ENCODE results near the gene HS3ST3A1.
A peak's percentile ranks its signal among the peaks of the same experiment; 100 is the strongest.

Gene HS3ST3A1

DNA sequence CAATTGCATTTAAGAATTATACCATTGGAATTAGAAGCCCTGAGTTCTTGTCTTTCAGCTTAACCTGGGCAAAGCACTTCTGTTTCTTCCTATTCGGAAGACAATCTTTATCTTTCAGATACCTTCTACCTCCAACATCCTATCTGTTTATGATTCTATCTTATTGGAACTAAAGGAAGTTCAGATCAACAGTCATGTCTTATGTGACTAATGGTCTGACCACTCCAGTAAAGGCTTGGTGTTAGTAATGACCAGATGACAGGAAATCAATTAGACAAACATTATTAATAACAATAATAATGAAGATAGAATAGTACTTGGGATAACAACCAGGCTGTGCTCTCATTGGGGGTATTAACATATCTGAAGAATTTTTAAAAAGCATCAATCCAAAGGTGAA, 11.3 kb downstream of the HS3ST3A1 start:
- H3K4me3 ChIP-seq (ENCODE audit: low read depth, low read length, poor library complexity, severe bottlenecking), result no peak overlapping the region
- H3K9me2 ChIP-seq (ENCODE audit: low read depth, low read length), result no peaks in the 10 kb centered on the region
- no peaks in the 10 kb centered on the region for H3K79me2 ChIP-seq (ENCODE audit: insufficient read depth, low read length)
- H3K9ac ChIP-seq (ENCODE audit: low read length), result no peak overlapping the region
- H3K9me3 ChIP-seq (ENCODE audit: low read length), result no peaks in the 10 kb centered on the region
- H3K4me2 ChIP-seq (ENCODE audit: low read length), result no peak overlapping the region
- TF ChIP-seq, protein P1, sequence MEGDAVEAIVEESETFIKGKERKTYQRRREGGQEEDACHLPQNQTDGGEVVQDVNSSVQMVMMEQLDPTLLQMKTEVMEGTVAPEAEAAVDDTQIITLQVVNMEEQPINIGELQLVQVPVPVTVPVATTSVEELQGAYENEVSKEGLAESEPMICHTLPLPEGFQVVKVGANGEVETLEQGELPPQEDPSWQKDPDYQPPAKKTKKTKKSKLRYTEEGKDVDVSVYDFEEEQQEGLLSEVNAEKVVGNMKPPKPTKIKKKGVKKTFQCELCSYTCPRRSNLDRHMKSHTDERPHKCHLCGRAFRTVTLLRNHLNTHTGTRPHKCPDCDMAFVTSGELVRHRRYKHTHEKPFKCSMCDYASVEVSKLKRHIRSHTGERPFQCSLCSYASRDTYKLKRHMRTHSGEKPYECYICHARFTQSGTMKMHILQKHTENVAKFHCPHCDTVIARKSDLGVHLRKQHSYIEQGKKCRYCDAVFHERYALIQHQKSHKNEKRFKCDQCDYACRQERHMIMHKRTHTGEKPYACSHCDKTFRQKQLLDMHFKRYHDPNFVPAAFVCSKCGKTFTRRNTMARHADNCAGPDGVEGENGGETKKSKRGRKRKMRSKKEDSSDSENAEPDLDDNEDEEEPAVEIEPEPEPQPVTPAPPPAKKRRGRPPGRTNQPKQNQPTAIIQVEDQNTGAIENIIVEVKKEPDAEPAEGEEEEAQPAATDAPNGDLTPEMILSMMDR (IDR thresholded peaks at IDR 0.05; ENCODE audit: low read length), result no peak
- no peak for TF ChIP-seq EZH2 (IDR thresholded peaks at IDR 0.05; ENCODE audit: borderline replicate concordance, low read length)
- H3F3A ChIP-seq (ENCODE audit: insufficient read depth, low read length), result no peaks in the 10 kb centered on the region
- H3K27ac ChIP-seq (ENCODE audit: low read depth, low read length, poor library complexity, severe bottlenecking), result no peak overlapping the region
- H3K4me1 ChIP-seq (ENCODE audit: insufficient read depth, low read length, severe bottlenecking), result peaks cover 8% of the 10 kb centered on the region
- no peaks in the 10 kb centered on the region for H4K20me1 ChIP-seq (ENCODE audit: insufficient read depth, low read length)
- H3K36me3 ChIP-seq (ENCODE audit: insufficient read depth, low read length), result no peaks in the 10 kb centered on the region
- no peaks in the 10 kb centered on the region for H3K27me3 ChIP-seq (ENCODE audit: insufficient read depth, low read length)
- no peak overlapping the region for H2AFZ ChIP-seq (ENCODE audit: low read length)

DNA sequence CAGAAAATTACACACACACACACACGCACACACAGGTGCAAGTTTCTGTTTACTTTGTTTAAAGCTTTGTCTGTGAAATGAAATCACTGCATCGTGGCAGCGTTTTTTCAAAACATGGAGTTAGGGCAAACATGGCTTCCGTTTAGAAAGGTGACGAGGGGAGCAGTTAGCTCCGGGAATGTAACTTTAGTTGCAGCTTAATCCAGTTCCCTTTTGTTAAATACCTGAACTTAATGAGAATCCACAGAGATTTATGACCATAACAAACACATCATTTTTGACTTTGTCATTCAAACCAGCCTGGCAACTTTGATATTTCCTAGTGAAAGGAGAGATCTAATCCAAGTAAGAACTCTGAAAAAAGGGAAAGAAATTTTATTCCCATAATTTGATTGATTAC, 12.1 kb downstream of the HS3ST3A1 start:
- Histone ChIP-seq H3K9me3 (ENCODE audit: low read length) (no peaks in the 10 kb centered on the region), H3K36me3 (ENCODE audit: insufficient read depth, low read length) (no peaks in the 10 kb centered on the region), H3K4me2 (ENCODE audit: low read length) (no peak overlapping the region), H3K4me1 (ENCODE audit: insufficient read depth, low read length, severe bottlenecking) (peaks cover 9% of the 10 kb centered on the region), H3K27ac (ENCODE audit: low read depth, low read length, poor library complexity, severe bottlenecking) (peak overlapping the region; percentile 63), H3K9ac (ENCODE audit: low read length) (no peak overlapping the region), H3K79me2 (ENCODE audit: insufficient read depth, low read length) (no peaks in the 10 kb centered on the region), H2AFZ (ENCODE audit: low read length) (no peak overlapping the region), H4K20me1 (ENCODE audit: insufficient read depth, low read length) (no peaks in the 10 kb centered on the region), H3F3A (ENCODE audit: insufficient read depth, low read length) (no peaks in the 10 kb centered on the region), H3K9me2 (ENCODE audit: low read depth, low read length) (no peaks in the 10 kb centered on the region), H3K4me3 (ENCODE audit: low read depth, low read length, poor library complexity, severe bottlenecking) (no peak overlapping the region), H3K27me3 (ENCODE audit: insufficient read depth, low read length) (no peaks in the 10 kb centered on the region)
- no peak for TF ChIP-seq EZH2 (IDR thresholded peaks at IDR 0.05; ENCODE audit: borderline replicate concordance, low read length)
- TF ChIP-seq, protein P1 (IDR thresholded peaks at IDR 0.05; ENCODE audit: low read length), result no peak

DNA sequence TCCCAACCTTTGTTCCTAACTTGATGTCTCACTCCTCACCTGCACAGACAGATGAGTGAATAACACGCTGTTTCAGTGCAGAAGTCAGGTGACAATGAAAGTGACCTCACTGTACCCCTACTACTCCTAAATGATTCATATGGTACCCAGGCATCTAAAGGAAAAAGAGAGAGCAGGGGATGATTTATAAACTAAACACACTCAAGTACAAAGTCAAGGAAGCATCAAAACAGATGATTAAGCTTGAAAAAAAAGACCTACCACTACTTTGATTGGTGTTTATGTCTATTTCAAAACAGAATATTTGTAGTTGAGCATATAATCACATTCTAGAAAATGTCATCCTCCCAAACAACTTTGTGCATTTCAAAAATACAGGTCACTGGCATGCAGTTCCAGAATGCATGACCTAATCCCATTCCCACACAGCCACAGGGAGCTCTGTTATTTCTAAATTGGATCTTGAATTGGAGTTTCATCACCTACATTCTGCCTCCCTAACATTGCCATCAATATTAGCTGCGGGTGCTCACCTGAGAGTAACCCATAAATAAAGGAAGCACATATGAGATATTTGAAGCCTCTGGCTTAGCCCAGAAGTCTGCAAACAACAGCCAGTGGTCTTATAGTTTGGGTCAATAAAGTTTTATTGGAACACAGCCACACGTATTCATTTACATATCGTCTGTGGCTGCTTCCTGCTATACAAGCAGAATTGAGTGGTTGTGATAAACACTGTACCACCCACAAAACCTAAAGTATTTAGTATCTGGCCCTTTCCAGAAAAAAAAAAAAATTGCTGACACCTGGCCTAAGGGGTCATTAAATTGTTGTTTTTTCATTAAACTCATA, 14.0 kb downstream of the HS3ST3A1 start:
- Histone ChIP-seq H3K9me3 (ENCODE audit: low read length) (no peaks in the 10 kb centered on the region), H3K4me3 (ENCODE audit: low read depth, low read length, poor library complexity, severe bottlenecking) (no peak overlapping the region), H3K4me1 (ENCODE audit: insufficient read depth, low read length, severe bottlenecking) (peaks cover 25% of the 10 kb centered on the region), H3K9me2 (ENCODE audit: low read depth, low read length) (no peaks in the 10 kb centered on the region), H3K4me2 (ENCODE audit: low read length) (no peak overlapping the region), H3K79me2 (ENCODE audit: insufficient read depth, low read length) (no peaks in the 10 kb centered on the region), H2AFZ (ENCODE audit: low read length) (no peak overlapping the region), H3K27ac (ENCODE audit: low read depth, low read length, poor library complexity, severe bottlenecking) (peak overlapping the region; percentile 63), H3K36me3 (ENCODE audit: insufficient read depth, low read length) (no peaks in the 10 kb centered on the region), H4K20me1 (ENCODE audit: insufficient read depth, low read length) (no peaks in the 10 kb centered on the region), H3K27me3 (ENCODE audit: insufficient read depth, low read length) (no peaks in the 10 kb centered on the region), H3K9ac (ENCODE audit: low read length) (no peak overlapping the region), H3F3A (ENCODE audit: insufficient read depth, low read length) (no peaks in the 10 kb centered on the region)
- TF ChIP-seq EZH2 (IDR thresholded peaks at IDR 0.05; ENCODE audit: borderline replicate concordance, low read length), result no peak
- TF ChIP-seq, protein P1 (IDR thresholded peaks at IDR 0.05; ENCODE audit: low read length), result no peak
